CD4-positive, alpha-beta T cell treated with Interleukin-17A for 1 hour (primary cell): ENCODE measurements around the gene PHF3.

Experiments
- DNase-seq: peaks from one replicate; pipeline ENCODE4 v3.0.0-alpha.2; 2020

Gene PHF3

DNA sequence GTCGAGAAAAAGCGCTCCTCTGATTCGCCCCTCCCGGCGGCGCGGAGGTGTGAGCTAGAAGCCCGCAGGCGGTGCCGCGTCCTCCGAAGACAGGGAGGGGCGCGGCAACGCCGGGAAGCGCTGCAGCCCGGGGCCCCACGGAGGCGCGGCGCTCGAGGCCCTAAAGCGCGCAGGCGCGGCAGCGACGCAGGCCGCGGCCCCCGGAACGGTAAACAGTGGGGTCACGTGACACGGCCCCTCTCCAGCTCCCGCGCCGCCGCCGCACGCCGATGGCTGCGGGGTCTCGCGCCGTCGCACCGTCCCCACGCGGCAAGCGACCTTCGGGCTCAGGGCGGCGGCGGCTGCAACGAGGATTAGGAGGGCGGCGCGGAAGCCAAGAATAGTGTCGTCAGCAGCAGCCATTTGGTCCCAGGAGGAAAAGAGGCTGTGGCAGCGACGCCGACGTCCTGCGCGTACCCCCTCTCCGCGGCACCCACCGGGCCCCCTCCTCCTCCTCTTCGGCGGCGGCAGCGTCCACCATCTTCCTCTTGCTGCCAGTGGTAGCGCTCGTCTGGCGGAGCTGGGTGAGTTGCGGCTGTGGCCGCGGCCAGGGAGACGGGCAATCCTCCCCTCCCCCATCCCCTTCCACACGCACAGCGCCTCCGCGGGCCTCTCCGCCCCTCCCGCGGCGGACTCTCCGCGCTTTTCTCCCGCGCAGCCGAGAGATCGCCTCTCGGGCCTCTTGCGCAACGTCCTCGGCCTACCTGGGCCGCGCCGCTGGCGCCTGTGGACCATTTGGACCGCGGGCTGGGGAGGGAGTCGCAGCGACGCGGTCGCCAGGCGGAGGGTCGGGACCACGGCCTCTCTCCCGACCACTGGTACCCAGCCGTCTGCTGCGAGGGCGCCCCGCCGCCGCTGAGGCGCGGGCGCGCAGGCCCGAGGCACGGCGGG lies at the start of gene PHF3:
PHF3 (plus strand) TSS at position 215 of the 930 bp plus-strand sequence. CDS start 10,750 bp downstream, outside the sequence.
- peak; percentile 91 for DNase-seq

DNA sequence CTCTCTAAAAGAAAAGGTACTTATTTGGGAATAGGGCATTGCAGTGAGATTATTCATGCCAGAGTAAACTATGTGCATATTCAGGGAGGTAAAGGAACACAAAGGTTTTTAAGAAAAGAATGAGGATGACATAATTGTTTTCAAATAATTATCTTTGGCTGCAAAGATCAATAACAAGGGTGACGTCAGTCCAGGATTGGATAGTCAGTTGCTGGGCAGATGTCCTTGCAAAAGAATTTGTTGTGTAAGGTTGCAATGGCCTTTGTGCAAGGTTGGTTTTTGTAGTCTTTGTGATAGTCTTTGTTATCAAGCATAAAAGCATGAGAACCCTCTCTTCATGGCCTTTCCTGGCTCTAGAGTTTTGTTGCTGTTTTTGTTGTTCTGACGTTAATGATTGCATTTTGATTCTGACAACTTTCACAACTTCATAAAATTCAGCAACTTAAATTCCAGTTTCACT lies 45.6 kb upstream of the PHF3 start:
- DNase-seq: no peak

GRCh38 chr6:63592886-63593285 lies 42.7 kb upstream of the PHF3 start:
- no peak for DNase-seq

DNA sequence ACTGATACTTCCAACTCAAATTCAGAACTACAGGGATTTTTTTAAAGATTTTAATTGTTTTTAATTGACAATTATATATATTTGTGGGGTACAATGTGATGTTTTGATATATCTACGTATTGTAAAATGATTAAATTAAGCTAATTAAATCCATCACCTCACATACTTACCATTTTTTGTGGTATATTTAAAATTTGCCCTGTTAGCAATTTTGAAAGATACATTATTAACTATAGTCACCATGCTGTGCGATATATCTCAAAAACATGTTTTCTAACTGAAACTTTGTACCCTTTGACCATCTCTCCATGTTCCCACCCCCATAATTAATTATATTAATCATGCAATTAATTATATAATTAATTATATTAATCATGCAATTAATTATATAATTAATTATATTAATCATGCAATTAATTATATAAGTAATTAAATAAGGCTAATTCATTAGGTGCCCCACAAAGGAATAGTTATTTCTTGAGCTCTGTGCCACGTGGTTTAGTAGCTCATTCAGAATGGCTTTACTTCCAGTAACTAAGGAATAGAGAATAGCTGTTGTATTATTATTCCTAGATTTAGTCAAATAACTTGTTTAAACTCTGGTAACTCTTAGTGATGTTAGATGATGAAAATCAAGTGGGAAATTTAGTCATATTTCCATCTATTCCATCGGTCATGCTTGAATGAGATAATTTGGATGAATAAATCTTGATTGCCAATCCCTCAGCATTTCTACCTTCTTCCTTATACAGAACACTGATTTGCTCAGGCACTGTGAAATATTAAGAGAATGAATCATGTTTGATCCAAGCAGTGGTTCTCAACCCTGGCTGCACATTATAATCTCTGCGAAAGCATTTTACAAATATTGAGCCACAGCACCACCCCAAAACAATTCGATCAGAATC lies 38.2 kb upstream of the PHF3 start:
- DNase-seq: no peak

DNA sequence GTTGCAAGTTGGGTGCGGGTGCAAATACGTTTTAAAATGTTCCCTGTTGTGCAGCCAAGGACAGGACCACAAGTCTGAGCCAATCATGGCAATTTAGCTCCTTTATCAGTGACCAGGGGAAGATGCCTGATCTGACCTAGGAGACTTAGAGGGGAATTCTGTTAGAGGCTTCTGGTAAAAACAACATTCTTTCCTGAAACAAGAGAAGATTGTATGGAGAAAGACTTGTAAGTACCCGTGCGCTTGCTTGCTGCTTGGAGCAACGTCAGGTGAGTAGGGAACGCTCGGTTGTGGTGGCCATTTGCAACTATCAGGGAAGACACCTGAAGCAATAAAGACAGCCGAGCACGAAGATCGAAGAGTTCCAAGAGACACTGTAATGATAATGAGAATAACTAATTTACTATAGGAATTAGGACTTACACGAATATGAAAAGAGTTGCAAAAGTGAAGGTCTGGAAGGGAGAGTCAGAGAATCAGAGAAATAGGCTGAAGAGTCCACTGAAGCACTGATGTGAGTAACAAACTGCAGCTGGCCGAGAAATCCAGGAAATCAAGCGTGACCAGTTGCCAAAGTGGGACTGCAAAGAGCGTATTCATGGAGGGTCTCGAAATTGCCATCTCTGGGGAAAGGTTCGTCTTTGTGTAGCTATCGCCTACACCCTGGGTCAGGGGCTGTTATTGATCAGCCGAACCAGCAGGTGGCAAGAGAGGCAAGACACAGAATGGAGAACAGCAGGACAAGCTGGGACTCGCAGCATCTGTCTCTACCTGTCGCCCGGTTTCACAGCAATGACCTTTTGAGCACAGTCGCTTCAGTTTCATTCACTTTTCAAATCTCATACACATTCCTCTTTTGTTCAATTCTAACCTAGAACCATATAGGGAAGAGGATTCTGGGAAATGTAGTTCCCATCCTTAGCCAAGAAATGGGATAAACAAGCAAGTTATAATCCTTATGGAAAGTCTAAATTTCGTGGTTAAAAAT lies 37.3 kb upstream of the PHF3 start:
- peak; percentile 86 for DNase-seq

DNA sequence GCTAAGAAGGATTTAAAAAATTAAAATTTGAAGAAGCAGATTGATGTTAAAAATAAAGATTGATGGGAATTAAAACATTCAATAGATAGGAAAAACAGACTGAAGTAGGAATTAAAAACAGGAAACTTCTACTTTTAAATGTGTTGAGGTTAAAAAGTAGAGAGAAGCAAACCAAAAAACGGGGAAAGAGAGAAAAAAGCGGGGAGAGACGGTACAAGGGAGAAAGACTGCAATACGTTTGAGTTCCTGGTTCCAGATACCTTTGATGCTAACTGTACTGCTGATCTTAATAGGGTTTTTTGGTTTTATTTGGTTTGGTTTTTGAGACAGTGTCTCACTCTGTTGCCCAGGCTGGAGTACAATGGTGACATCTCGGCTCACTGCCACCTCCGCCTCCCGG lies 36.4 kb upstream of the PHF3 start:
- DNase-seq: no peak

DNA sequence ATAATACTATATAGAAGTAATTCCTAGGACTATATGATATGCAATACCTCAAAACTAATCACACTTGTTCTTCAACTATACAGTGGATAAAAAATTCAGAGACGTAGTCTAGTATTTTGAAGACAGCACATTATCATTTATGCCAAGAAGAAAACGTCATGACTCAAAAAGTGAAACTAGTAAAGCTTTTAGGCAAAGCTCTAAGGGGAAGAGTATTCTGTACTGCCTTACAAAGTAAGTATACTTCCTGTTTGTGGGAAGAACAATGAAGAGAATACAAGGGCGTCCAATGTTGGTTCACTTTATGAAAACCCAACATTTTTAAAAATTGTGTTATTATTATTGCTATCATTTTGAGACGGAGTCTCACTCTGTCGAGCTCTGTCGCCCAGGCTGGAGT lies 35.5 kb upstream of the PHF3 start:
- DNase-seq: no peak

GRCh38 chr6:63609231-63609630 lies 26.4 kb upstream of the PHF3 start:
- no peak for DNase-seq

GRCh38 chr6:63610944-63611343 lies 24.7 kb upstream of the PHF3 start:
- DNase-seq: no peak

- no peak for DNase-seq
Measured at GRCh38 chr6:63611560-63611959, 24.0 kb upstream of the PHF3 start.

GRCh38 chr6:63615590-63615989 lies 20.0 kb upstream of the PHF3 start:
- no peak for DNase-seq

DNA sequence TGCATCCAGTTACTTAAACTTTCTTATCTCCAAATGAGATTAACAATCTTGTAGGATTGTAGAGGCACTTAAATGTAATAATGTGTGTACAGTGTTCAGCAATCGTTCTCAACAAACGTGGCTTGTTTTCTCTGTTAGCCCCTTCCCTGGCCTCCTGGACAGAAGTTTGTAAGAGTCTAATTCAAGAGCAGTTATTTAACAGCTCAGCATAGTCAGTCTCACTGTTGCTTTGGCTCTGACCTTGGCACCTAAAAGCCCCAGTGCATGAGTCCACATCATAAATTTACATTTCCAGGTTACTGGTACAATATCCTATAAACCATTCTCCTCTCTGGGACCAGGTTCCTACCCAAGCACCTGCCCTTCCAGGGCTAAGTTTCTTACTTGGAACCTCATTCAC lies 11.5 kb upstream of the PHF3 start:
- DNase-seq: no peak

- DNase-seq: no peak
Measured at GRCh38 chr6:63630466-63630865, 5.1 kb upstream of the PHF3 start.

GRCh38 chr6:63634630-63635029 lies 972 bp upstream of the PHF3 start:
- no peak for DNase-seq

DNA sequence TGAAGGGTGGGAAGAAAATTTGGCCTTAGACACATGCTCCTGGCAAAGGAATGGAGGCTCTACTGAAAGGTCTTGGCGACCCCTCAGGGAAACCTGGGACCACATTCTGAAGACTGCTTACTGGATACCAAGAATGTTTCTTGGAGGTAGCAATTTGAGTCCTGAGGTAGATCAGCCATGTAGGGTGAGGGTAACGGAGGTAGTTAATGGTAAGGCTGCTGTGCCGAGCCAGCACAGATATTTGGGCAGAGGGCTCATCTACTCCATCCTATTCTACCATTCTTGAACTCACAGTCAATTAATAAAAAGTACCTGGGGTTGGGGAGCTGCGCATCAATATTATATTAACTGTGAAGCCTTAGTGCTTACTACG lies 401 bp upstream of the PHF3 start:
- no peak for DNase-seq

DNA sequence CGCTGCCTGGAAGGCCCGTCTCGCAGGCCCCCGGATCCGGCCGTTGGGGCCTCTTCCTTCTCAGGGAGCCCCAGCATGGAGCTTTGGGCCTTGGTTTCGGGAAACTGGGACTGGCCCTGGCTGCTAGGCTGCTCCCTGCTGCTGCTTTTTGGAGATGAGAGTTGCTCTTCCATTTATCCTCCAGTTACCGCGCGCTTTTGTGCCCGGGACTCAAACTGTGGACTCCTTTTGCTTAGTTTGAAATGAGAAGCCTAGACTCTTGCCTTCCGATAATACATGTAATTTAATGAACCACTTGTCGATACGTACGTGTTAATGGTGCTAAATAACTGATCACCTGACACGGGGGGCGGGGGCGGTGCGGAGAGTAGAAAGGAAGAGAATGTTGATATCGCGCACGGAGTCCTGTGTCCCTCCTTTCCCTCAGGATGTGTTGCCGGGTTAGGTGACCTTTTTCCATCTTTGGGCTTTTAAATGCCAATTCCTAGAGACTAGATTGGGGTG lies 968 bp downstream of the PHF3 start:
- peak; percentile 59 for DNase-seq

- no peak for DNase-seq
Measured at GRCh38 chr6:63637865-63638445, 2.4 kb downstream of the PHF3 start.

DNA sequence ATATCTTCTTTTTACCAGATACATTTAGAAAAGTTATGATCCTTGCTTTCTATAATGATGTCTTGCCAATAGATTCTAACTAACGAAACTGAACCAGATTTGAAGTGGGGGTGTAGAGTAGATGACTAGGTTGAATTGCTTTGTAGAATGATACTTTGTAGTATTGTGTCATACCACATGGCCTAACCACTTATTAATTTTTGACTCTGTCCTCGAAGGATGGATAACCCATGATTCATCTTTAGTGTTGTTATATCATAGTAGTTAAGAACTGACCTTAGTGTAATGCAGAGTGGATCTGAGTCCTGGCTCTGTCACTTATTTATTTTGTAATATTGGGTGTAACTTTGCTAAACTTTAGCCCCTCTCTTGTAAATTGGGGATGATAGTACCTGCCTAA lies 4.5 kb downstream of the PHF3 start:
- no peak for DNase-seq

- peak; percentile 67 for DNase-seq
Measured at GRCh38 chr6:63643862-63644261, 8.3 kb downstream of the PHF3 start.

DNA sequence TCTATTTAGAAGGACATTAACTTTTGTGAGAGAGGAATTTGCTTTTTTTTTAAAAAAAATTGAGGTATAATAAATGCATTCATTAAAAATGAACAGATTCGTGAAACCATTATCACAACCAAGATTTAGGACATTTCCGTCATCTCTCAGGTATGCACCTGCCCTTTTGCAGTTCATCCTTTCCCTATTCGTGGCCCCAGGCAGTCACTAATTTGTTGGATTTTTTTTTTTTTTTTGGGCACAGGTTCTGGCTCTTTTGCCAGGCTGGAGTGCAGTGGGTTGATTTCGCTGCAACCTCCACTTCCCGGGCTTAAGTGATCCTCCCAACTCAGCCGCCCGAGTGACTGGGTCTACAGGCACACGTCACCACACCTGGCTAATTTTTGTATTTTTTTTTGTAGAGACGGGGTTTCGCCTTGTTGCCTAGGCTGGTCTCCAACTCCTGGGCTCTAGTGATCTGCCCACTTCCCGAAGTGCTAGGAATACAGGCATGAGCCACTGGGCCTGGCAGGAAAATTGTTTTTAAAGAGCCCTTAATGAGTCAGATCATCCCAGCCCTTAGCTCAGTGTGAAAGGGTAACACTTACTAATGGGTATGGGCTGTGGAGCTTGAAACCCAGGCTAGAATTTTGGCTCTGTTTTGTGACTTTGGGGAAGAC lies 9.2 kb downstream of the PHF3 start:
- DNase-seq: no peak

DNA sequence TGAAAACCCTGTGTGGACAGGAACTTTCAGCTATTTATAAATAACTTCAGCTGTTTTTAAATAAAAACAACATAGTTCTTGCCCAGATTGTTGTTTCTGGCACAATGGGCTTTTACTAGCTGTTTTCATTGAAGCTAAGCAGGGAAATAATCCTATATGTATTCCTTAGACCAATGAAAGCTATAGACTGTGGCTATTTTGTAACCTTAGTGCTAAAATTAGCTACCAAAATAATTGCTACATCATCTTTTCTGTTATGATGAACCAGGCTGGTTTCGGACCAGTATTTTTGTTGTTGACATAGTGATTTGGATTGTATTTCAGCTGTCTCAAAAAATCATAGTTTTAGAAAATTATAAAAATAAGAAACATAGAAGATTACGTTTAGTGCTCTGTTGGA lies 13.7 kb downstream of the PHF3 start:
- no peak for DNase-seq
